WERI-Rb-1 (cell line): ENCODE data around the gene DMXL1.

Experiments used
- DNase-seq: peaks from one replicate; pipeline ENCODE4 v3.0.0-alpha.2; 2020
- H3K27ac ChIP-seq: fragments of 250-450 bp; sonication (Bioruptor Pico); 2 replicates; pipeline ENCODE4 v1.5.1; 2020; ENCODE audit warnings: mild to moderate bottlenecking, moderate library complexity
- H3K27me3 ChIP-seq: fragments of 250-450 bp; sonication (Bioruptor Pico); 2 replicates; pipeline ENCODE4 v1.5.1; 2021; ENCODE audit warnings: mild to moderate bottlenecking, low read depth, moderate library complexity; ENCODE audit not compliant: insufficient read depth, severe bottlenecking
- H3K36me3 ChIP-seq: fragments of 250-450 bp; sonication (Bioruptor Pico); 2 replicates; pipeline ENCODE4 v1.5.1; 2020; ENCODE audit warnings: mild to moderate bottlenecking, moderate library complexity
- H3K4me3 ChIP-seq: 2 replicates; pipeline ENCODE4 v1.5.1; 2011; ENCODE audit warnings: low read depth, mild to moderate bottlenecking, control low read depth, low read length
- H3K9me3 ChIP-seq: fragments of 250-450 bp; sonication (Bioruptor Pico); 2 replicates; pipeline ENCODE4 v1.5.1; 2021; ENCODE audit warnings: mild to moderate bottlenecking, moderate library complexity; ENCODE audit not compliant: severe bottlenecking
- CTCF ChIP-seq: IDR thresholded peaks from 2 replicates; pipeline ENCODE4 v1.5.1; 2011; ENCODE audit warnings: low read depth, mild to moderate bottlenecking, control low read depth, inconsistent platforms, low read length

The DMXL1 gene

GRCh38 chr5:119070828-119071560, at the start of gene DMXL1:
Gene DMXL1 (plus strand): TSS chr5:119071087. CDS start chr5:119071570, 483 bp downstream.
- H3K36me3 ChIP-seq = peaks cover 6% of the 10 kb centered on the region
- DNase-seq = peak; percentile 99
- no peak for TF ChIP-seq CTCF
- H3K4me3 ChIP-seq = peak within 1 kb of the TSS; percentile 79
- no peaks in the 10 kb centered on the region for H3K9me3 ChIP-seq
- peak within 1 kb of the TSS; percentile 94 for H3K27ac ChIP-seq
- no peaks in the 10 kb centered on the region for H3K27me3 ChIP-seq

- H3K9me3 ChIP-seq = peaks cover 10% of the 10 kb centered on the region
- no peak for DNase-seq
- no peak for TF ChIP-seq CTCF
- no peaks in the 10 kb centered on the region for H3K36me3 ChIP-seq
- no peak overlapping the region for H3K27ac ChIP-seq
- no peaks in the 10 kb centered on the region for H3K27me3 ChIP-seq
- H3K4me3 ChIP-seq = no peak overlapping the region
These were observed 49.6 kb upstream of the DMXL1 start for GRCh38 chr5:119021149-119021732.

- TF ChIP-seq CTCF = peak; percentile 27; the same call in 1 of the 2 replicates
- no peaks in the 10 kb centered on the region for H3K36me3 ChIP-seq
- no peak for DNase-seq
- no peak overlapping the region for H3K27ac ChIP-seq
- peaks cover 10% of the 10 kb centered on the region for H3K9me3 ChIP-seq
- H3K27me3 ChIP-seq = no peaks in the 10 kb centered on the region
- H3K4me3 ChIP-seq = no peak overlapping the region
These were observed 48.7 kb upstream of the DMXL1 start for GRCh38 chr5:119022017-119022745.

- no peak overlapping the region for H3K4me3 ChIP-seq
- H3K27ac ChIP-seq = no peak overlapping the region
- H3K9me3 ChIP-seq = peaks cover 10% of the 10 kb centered on the region
- H3K36me3 ChIP-seq = no peaks in the 10 kb centered on the region
- no peak for DNase-seq
- H3K27me3 ChIP-seq = no peaks in the 10 kb centered on the region
- no peak for TF ChIP-seq CTCF
These were observed 48.1 kb upstream of the DMXL1 start for GRCh38 chr5:119022773-119023172.

- Histone ChIP-seq H3K36me3 (no peaks in the 10 kb centered on the region), H3K27ac (no peak overlapping the region), H3K27me3 (no peaks in the 10 kb centered on the region), H3K9me3 (peaks cover 10% of the 10 kb centered on the region), H3K4me3 (no peak overlapping the region)
- no peak for DNase-seq
- no peak for TF ChIP-seq CTCF
These were observed 42.3 kb upstream of the DMXL1 start for GRCh38 chr5:119028575-119028974.
